Stomach (tissue), 4 donors: Measurements from ENCODE around the gene HGS.

Experiments
- CTCF ChIP-seq, 7 experiments: fragments of 450-650 bp in 4 of 7; fragments of 200-600 bp in 3 of 7; sonication (generic) in 3 of 7; IDR thresholded peaks; one replicate each; pipeline ENCODE4 v1.5.1; 2016 to 2019; ENCODE audit warnings: antibody characterized with exemption in 7 of 7, control low read depth in 2 of 7, mild to moderate bottlenecking in 1 of 7
- POLR2AphosphoS5 ChIP-seq, 3 donors: sonication (generic); formaldehyde crosslinking; IDR thresholded peaks; one replicate each; pipeline ENCODE4 v1.6.1; 2016; ENCODE audit warnings: antibody characterized with exemption in 3 of 3

- TF ChIP-seq POLR2AphosphoS5 (IDR thresholded peaks at IDR 0.05) (peak in 2 of 3 donors; percentile 41 to 42), CTCF (IDR thresholded peaks at IDR 0.05) (no peak)
Observed at GRCh38 chr17:81735264-81736102, 51.7 kb downstream of the HGS start.
